ENCODE results near the gene NCOA5. TPM values are rescaled to one million over a fixed set of nuclear protein-coding genes. Genes with fewer than 3 reads are reported as not detected.

Gene NCOA5
- total and polyA plus RNA-seq, 5 experiments from 2014 or later: 13.0 to 43.9 (median 36.0) TPM

GRCh38 chr20:46128310-46129151 lies 38.8 kb upstream of the NCOA5 start:
- H3K9me3 Mint-ChIP-seq: no peaks in the 10 kb centered on the region
- H3K36me3 Mint-ChIP-seq: peaks cover 0 to 35% (median 6%) of the 10 kb centered on the region in 3 donors
- DNase-seq: no peak
- POLR2A ChIA-PET: interaction anchor here (0.6 kb wide), 1 partner anchor 218 kb away, joined by 3 read pairs; no protein-coding TSS in a partner anchor
- H3K27ac Mint-ChIP-seq: peak overlapping the region in 1 of 10 donors; percentile 43
- no peak for ATAC-seq
- peaks cover 8 to 42% (median 19%) of the 10 kb centered on the region in 5 donors for H3K27me3 Mint-ChIP-seq
- peaks cover 4 to 11% (median 6%) of the 10 kb centered on the region in 4 donors for H3K4me1 Mint-ChIP-seq
- no peak overlapping the region for H3K4me3 Mint-ChIP-seq

- H3K27me3 Mint-ChIP-seq: peaks cover 3 to 34% (median 13%) of the 10 kb centered on the region in 5 donors
- H3K27ac Mint-ChIP-seq: peak overlapping the region in 1 of 10 donors; percentile 29
- DNase-seq: no peak
- POLR2A ChIA-PET: no interaction called here
- no peak for ATAC-seq
- peaks cover 0 to 41% (median 10%) of the 10 kb centered on the region in 3 donors for H3K36me3 Mint-ChIP-seq
- H3K9me3 Mint-ChIP-seq: no peaks in the 10 kb centered on the region
- peaks cover 0 to 6% (median 4%) of the 10 kb centered on the region in 4 donors for H3K4me1 Mint-ChIP-seq
- no peak overlapping the region for H3K4me3 Mint-ChIP-seq
Measured at GRCh38 chr20:46127396-46128010, 37.7 kb upstream of the NCOA5 start.

DNA sequence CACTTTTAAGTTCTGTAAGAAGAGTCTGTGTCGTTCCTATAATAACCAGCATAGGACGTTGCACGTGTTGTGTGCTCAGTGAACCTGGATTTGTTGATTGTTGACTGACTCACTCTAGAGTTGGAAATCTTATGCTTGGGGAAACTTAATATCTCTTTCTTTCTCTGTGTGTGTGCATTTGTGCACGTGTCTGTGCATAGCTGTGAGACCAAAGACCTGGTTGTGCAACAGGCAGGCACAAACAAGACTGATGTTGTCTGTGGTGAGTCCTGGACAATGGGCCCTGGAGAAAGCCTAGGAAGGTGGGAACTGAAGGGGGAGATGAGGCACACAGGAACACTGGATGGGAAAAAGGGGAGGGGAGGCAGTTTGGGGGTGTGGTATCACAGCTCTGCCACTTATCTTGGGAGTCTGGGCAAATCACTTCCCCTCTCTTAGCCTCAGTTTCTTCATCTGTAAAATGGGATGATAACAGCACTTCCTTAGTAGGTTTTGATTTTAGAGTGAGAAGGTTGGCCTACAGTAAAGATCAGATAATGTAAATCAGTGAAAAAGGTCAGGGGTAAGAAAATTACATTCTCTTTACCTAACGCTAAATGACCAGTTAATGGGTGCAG lies 36.8 kb upstream of the NCOA5 start:
- Mint-ChIP-seq H3K27me3 (peaks cover 0 to 27% (median 5%) of the 10 kb centered on the region in 5 donors), H3K27ac (no peak overlapping the region), H3K4me3 (no peak overlapping the region), H3K9me3 (no peaks in the 10 kb centered on the region), H3K36me3 (peaks cover 0 to 46% (median 10%) of the 10 kb centered on the region in 3 donors), H3K4me1 (peaks cover 0 to 10% (median 4%) of the 10 kb centered on the region in 4 donors)
- POLR2A ChIA-PET: no interaction called here
- ATAC-seq: no peak
- DNase-seq: no peak

DNA sequence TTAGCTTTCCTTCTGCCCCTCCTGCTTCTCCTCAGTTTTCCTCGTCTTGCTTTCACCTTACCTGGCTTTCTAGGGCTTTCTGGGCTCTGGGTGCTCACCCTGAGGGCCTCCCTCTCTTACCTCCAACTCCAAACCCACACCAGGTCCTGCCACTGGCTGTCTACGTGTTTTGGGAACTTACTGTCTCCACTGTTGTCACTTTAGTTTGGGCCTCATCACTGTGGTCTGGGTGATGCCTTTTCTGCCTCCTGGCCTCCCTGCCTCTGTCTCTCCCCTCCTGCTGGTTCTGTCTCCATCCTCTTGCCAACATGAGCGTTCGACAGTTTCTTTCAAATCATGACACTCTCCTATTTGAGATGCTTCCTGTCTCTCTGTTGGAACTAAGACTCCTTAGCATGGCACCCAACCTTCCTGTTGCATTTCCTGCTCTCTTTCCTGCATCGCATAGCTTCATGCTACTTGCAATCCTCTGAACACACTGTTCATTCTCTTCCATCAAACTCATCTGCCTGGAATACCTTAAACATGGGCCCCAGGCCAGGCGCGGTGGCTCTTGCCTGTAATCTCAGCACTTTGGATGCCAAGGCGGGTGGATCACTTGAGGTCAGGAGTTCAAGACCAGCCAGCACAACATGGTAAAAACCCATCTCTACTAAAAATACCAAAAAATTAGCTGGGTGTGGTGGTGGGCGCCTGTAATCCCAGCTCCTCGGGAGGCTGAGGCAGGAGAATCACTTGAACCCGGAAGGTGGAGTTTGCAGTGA lies 33.9 kb upstream of the NCOA5 start:
- POLR2A ChIA-PET: no interaction called here
- Mint-ChIP-seq H3K4me3 (no peak overlapping the region), H3K27ac (peak overlapping the region in 2 of 10 donors; percentile 53 to 56)

DNA sequence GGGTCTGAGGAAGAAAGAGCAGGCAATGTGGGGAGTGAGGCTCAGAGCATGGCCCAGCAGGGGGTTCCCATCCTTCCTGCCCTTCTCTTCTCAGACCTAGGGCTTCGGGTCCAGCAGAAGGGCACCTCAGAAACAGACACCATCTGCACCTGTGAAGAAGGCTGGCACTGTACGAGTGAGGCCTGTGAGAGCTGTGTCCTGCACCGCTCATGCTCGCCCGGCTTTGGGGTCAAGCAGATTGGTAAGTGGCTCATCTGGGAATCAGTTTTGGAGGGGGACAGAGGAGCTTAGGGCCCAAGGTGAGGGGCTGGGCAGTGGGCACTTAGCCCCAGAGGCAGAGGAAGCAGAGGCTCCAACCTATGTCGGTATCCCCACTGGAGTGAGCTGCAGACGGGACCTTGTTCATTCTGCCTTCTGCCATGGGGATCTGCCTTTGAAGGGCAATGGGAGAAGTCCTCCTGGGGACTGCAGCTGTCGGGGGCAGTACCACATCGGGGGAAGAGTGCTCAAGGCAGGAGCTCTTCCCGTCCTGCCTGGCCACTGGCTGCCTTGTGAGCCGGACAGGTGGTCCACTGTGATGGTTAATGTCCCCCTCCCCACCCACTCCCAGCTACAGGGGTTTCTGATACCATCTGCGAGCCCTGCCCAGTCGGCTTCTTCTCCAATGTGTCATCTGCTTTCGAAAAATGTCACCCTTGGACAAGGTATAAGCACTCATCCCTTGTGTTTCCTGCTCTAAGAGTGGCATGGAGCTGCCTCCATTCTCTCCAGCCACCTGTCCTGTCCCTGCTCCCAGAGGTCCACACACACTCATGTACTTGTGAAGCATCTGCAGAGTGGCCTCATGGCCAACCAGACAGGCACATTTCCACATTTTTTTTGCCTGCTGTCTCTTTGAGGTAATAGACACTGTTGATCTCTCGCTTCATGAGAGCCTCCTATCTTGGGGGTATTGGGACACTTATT lies 33.0 kb upstream of the NCOA5 start:
- Mint-ChIP-seq H3K36me3 (peaks cover 0 to 39% (median 10%) of the 10 kb centered on the region in 3 donors), H3K4me3 (no peak overlapping the region), H3K9me3 (no peaks in the 10 kb centered on the region), H3K27me3 (peaks cover 0 to 10% (median 0%) of the 10 kb centered on the region in 5 donors), H3K27ac (peak overlapping the region in 2 of 10 donors; percentile 11 to 56), H3K4me1 (peaks cover 15 to 39% (median 21%) of the 10 kb centered on the region in 4 donors)
- no peak for ATAC-seq
- POLR2A ChIA-PET: no interaction called here
- no peak for DNase-seq

More for the DNA sequence above, 33.9 kb upstream of the NCOA5 start:
- H3K27me3 Mint-ChIP-seq: peaks cover 0 to 12% (median 0%) of the 10 kb centered on the region in 5 donors
- DNase-seq: no peak
- ATAC-seq: no peak
- H3K4me1 Mint-ChIP-seq: peaks cover 10 to 33% (median 14%) of the 10 kb centered on the region in 4 donors
- H3K36me3 Mint-ChIP-seq: peaks cover 0 to 45% (median 10%) of the 10 kb centered on the region in 3 donors
- no peaks in the 10 kb centered on the region for H3K9me3 Mint-ChIP-seq

- Mint-ChIP-seq H3K27ac (peak overlapping the region in 1 of 10 donors; percentile 55), H3K4me1 (peaks cover 18 to 43% (median 26%) of the 10 kb centered on the region in 4 donors), H3K27me3 (peaks cover 0 to 6% (median 0%) of the 10 kb centered on the region in 5 donors), H3K4me3 (no peak overlapping the region), H3K36me3 (peaks cover 0 to 35% (median 10%) of the 10 kb centered on the region in 3 donors), H3K9me3 (no peaks in the 10 kb centered on the region)
- ATAC-seq (no peak), DNase-seq (no peak)
- POLR2A ChIA-PET: no interaction called here
Measured at GRCh38 chr20:46122071-46122470, 32.3 kb upstream of the NCOA5 start.

GRCh38 chr20:46121184-46121930 lies 31.6 kb upstream of the NCOA5 start:
- Mint-ChIP-seq H3K36me3 (peaks cover 0 to 30% (median 10%) of the 10 kb centered on the region in 3 donors), H3K27me3 (peaks cover 0 to 6% (median 0%) of the 10 kb centered on the region in 5 donors), H3K4me3 (peak overlapping the region in 1 of 10 donors; percentile 63), H3K27ac (peak overlapping the region in 1 of 10 donors; percentile 87), H3K9me3 (no peaks in the 10 kb centered on the region), H3K4me1 (peaks cover 18 to 45% (median 26%) of the 10 kb centered on the region in 4 donors)
- POLR2A ChIA-PET: no interaction called here
- DNase-seq: no peak
- ATAC-seq: no peak

DNA sequence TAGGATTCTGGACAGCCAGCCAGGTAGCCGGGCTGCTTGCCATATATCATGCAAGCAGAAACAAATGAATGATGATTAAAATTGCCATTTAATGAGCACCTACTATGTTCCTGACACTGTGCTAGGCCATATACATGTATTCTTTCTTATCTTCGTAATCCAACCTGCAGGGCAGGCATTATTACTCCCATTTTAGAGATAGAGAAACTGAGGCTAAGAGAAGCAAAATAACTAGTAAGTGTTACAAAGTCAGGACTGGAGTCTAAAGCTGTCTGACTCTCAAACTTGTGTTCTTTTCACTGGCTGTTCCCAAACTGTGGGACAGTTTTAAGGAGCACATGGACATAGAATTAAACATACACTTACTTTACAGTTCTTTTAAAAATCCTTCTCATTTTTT lies 30.4 kb upstream of the NCOA5 start:
- Mint-ChIP-seq H3K27me3 (peaks cover 2 to 12% (median 5%) of the 10 kb centered on the region in 5 donors), H3K36me3 (peaks cover 0 to 24% (median 10%) of the 10 kb centered on the region in 3 donors), H3K4me3 (peak overlapping the region in 1 of 10 donors; percentile 98), H3K4me1 (peaks cover 16 to 49% (median 26%) of the 10 kb centered on the region in 4 donors), H3K27ac (peak overlapping the region in 2 of 10 donors; percentile 27 to 87), H3K9me3 (no peaks in the 10 kb centered on the region)
- POLR2A ChIA-PET: no interaction called here
- ATAC-seq: no peak
- DNase-seq: no peak

- H3K27ac Mint-ChIP-seq: peak overlapping the region in 5 of 10 donors; percentile 28 to 87 (median 85)
- peak overlapping the region in 4 of 10 donors; percentile 59 to 98 (median 97) for H3K4me3 Mint-ChIP-seq
Measured at GRCh38 chr20:46119547-46119946, 29.8 kb upstream of the NCOA5 start.

DNA sequence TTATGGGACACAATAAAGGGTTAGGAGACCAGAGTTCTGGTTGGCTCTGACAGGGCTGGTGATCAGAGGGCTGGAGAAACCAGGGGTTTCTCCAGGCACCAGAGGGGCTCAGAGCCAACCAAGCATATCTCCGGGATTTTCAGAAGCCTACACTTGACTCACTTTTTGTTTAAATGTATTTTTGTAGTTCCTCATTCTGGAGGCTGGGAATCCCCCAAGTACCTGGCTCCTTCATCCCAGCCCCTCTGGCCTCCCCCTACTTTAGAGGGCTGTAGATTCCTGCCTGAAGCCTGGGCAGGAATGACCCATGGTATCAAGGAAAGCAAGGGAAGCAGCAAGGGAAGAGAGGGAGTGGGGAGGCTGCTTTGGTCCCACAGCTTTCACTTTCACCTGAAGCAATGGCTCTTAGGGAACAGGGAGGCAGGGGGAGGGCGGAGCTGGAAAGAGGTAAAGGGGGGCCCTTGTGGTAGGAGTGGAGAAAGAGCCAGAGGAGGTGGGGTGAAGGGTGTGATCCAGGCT lies 29.3 kb upstream of the NCOA5 start:
- Mint-ChIP-seq H3K4me3 (peak overlapping the region in 9 of 10 donors; percentile 59 to 98 (median 95)), H3K4me1 (peaks cover 16 to 49% (median 26%) of the 10 kb centered on the region in 4 donors), H3K36me3 (peaks cover 0 to 16% (median 7%) of the 10 kb centered on the region in 3 donors), H3K27me3 (peaks cover 2 to 20% (median 5%) of the 10 kb centered on the region in 5 donors), H3K27ac (peak overlapping the region in 5 of 10 donors; percentile 28 to 87 (median 79)), H3K9me3 (no peaks in the 10 kb centered on the region)
- ATAC-seq: no peak
- peak in 1 of 10 donors; percentile 11 for DNase-seq
- POLR2A ChIA-PET: no interaction called here

More at GRCh38 chr20:46119547-46119946, 29.8 kb upstream of the NCOA5 start:
- POLR2A ChIA-PET: no interaction called here
- Mint-ChIP-seq H3K9me3 (no peaks in the 10 kb centered on the region), H3K27me3 (peaks cover 2 to 16% (median 5%) of the 10 kb centered on the region in 5 donors), H3K36me3 (peaks cover 0 to 20% (median 10%) of the 10 kb centered on the region in 3 donors), H3K4me1 (peaks cover 16 to 49% (median 26%) of the 10 kb centered on the region in 4 donors)
- no peak for DNase-seq
- ATAC-seq: no peak
